ENCODE data around the gene ACOX1.

Gene ACOX1

DNA sequence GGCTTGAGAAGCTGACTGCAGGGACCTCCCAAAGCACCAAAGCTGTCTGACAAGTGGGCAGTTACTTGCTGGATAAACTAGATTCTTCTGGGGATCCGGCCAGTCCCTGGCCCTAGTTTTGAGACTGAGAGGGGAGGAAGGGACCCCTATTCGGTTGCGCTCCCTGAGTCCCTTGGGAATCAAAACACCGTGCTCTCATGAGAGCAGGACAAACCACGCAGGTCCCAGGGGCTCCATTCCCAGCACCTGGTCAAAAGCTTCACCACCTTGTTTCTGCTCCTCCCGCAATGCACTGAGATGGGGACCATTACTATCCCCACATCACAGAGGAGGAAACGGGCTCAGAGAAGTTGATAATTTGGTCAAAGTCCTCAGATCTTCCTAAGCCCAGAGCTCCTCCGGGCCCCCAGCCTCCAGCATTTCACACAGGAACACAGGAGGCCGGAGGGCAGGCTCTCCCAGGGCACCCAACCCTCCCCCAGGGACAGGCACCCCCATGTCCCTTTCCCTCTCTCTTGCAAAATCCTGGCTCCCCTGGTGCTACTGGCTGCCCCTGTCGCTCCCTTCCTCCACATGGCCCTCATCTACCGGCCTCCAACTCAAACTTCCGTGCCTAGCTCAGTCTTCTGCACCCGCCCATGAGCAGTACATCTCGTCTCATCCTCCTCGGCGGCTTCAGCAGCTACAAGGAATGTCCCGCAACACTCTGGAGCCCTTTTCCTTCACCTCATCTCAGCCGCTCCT, 85.5 kb downstream of the ACOX1 start:
- DNase-seq (ENCODE audit: low read depth in 2 of 3, low spot score in 1 of 3), result no peak

DNA sequence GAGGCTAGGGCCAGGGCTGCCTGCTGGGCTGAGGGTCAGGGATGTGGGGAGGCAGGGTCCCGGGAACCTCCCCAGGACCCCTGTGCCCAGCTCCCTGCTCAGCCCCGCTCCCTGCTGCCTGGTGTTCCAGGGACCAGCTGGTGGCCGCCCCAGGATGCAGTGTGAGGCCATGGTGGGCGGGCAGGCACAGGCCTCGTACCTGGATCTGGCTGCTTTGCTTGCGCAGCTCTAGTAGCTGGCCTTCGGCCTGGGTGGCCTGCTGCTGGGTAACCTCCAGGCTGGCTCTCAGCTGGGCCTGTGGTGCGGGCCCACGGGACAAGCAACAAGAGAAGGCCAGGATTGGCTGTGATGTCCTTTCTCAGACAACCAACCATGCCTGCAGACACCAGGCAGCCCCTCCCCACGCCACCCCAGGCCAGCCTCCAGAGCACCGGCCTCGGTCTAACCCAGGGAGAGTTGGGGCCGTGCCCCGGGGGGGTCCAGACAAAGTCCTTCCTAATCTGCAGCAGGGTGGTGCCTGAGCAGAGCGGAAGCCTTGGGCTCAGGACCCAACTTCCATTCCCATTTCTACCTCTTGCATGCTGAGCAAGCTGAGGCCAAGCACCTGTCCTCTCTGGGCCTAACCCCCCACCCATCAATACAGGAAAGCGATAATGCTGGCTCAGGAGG, 86.3 kb downstream of the ACOX1 start:
- no peak for DNase-seq (ENCODE audit: low read depth in 2 of 3, low spot score in 1 of 3)

DNA sequence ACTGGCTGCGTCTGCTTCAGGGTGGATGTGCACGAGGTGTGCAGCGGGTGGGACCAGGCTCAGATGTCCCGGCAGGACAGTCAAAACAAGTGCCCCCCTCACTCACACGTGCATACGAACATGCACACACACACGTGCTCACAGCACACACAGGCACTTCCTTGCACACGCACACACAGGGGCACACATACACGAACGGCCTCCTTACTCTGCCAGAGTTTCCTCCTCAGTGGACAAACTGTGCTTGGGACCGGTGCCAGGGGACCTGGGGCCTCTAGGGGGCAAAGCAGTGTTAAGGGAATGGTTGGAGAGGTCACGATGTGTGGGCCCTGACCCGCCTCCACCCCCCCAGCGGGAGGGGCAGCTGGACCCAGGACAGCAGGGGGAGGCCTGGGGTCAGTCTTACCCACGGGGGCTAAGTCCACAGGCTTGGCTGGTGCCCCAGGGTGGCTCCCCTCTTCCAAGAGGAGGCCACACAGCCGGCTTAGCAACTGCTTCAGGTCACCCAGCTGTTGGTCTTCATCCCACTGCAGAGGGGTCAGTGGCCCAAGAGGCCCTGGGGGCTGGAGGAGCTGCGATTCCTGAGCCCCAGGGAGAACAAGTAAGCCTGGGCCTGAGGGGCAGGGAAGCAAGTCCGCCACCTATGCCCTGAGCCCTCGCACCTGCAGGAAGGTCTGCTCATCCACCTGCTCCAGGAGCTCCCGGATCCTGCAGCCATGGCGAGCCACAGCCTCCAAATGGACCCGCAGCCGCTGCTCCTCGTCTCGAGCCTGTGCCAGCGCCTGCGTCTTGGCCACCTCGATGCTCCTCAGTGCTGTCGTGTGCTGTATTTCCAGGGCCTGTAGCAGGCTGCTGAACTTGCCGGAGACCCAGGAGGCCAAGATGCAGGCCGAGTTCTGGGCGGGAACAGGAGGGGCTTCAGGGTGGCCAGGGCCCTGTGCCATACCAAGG, 87.1 kb downstream of the ACOX1 start:
- no peak for DNase-seq (ENCODE audit: low read depth in 2 of 3, low spot score in 1 of 3)
